HepG2 (cell line): ENCODE measurements around the gene ATAD3C. TPM values are rescaled to one million over a fixed set of nuclear protein-coding genes. Genes with fewer than 3 reads are reported as not detected.

ENCODE experiments used
- AGO2 ChIP-seq: fragments of 200-400 bp; formaldehyde crosslinking; optimal IDR thresholded peaks from 2 replicates; pipeline ENCODE3; 2017; ENCODE audit warnings: mild to moderate bottlenecking, low read depth, low read length, moderate library complexity
- ATF6 ChIP-seq: sonication (generic); formaldehyde crosslinking; conservative IDR thresholded peaks from 2 replicates; pipeline ENCODE4 v1.4.0; 2020; ENCODE audit warnings: missing genetic modification reagents
- BRD4 ChIP-seq: sonication (generic); formaldehyde crosslinking; IDR thresholded peaks from 2 replicates; pipeline ENCODE4 v1.4.0; 2020; ENCODE audit warnings: missing genetic modification reagents
- CSRNP2 ChIP-seq: sonication (generic); formaldehyde crosslinking; conservative IDR thresholded peaks from 2 replicates; pipeline ENCODE4 v1.8.0; 2022; ENCODE audit warnings: low read depth, missing genetic modification reagents
- GLI4 ChIP-seq: sonication (generic); formaldehyde crosslinking; IDR thresholded peaks from 2 replicates; pipeline ENCODE4 v1.5.1; 2020; ENCODE audit warnings: missing genetic modification reagents, mild to moderate bottlenecking, moderate library complexity, borderline replicate concordance
- HINFP ChIP-seq: sonication (generic); formaldehyde crosslinking; IDR thresholded peaks from 2 replicates; pipeline ENCODE4 v1.4.0; 2020; ENCODE audit warnings: low read depth, mild to moderate bottlenecking, missing genetic modification reagents
- MBNL3 ChIP-seq: fragments of 250-450 bp; sonication (Bioruptor Pico); conservative IDR thresholded peaks from 2 replicates; pipeline ENCODE4 v1.8.0; 2022; ENCODE audit warnings: mild to moderate bottlenecking, inconsistent platforms
- PAX8 ChIP-seq: sonication (generic); formaldehyde crosslinking; IDR thresholded peaks from 2 replicates; pipeline ENCODE4 v1.8.0; 2022; ENCODE audit warnings: mild to moderate bottlenecking, missing genetic modification reagents, borderline replicate concordance
- RFXANK ChIP-seq: IDR thresholded peaks from 2 replicates; pipeline ENCODE4 v1.6.1; 2016
- SCMH1 ChIP-seq: sonication (generic); formaldehyde crosslinking; IDR thresholded peaks from 2 replicates; pipeline ENCODE4 v1.9.0; 2021; ENCODE audit warnings: missing genetic modification reagents, mild to moderate bottlenecking, borderline replicate concordance
- SNAPC2 ChIP-seq: sonication (generic); formaldehyde crosslinking; IDR thresholded peaks from 2 replicates; pipeline ENCODE4 v1.8.1; 2022; ENCODE audit warnings: mild to moderate bottlenecking, missing genetic modification reagents
- THAP11 ChIP-seq: IDR thresholded peaks from 2 replicates; pipeline ENCODE4 v1.6.1; 2016; ENCODE audit warnings: missing biosample characterization, missing genetic modification reagents
- ZMAT3 ChIP-seq: sonication (generic); formaldehyde crosslinking; conservative IDR thresholded peaks from 2 replicates; pipeline ENCODE4 v1.7.0; 2021; ENCODE audit warnings: missing genetic modification reagents
- ZNF121 ChIP-seq: sonication (generic); formaldehyde crosslinking; IDR thresholded peaks from 2 replicates; pipeline ENCODE4 v1.5.0; 2020; ENCODE audit warnings: mild to moderate bottlenecking, missing genetic modification reagents
- ZNF337 ChIP-seq: sonication (generic); formaldehyde crosslinking; IDR thresholded peaks from 2 replicates; pipeline ENCODE4 v1.5.1; 2020; ENCODE audit warnings: missing genetic modification reagents, low read depth, mild to moderate bottlenecking, borderline replicate concordance
- ZNF383 ChIP-seq: sonication (generic); formaldehyde crosslinking; IDR thresholded peaks from 2 replicates; pipeline ENCODE4 v1.4.0; 2020; ENCODE audit warnings: missing genetic modification reagents, mild to moderate bottlenecking, borderline replicate concordance
- ZNF646 ChIP-seq: sonication (generic); formaldehyde crosslinking; IDR thresholded peaks from 2 replicates; pipeline ENCODE4 v1.9.0; 2021; ENCODE audit warnings: mild to moderate bottlenecking, missing genetic modification reagents
- polyA plus RNA-seq, 8 experiments: library from polyadenylated mRNA; depleted of rRNA in 3 of 8; stranded (reverse) in 7 of 8; unstranded in 1 of 8; fragments of >200 nt; fragmentation: Illumina TruSeq in 4 of 8; extraction: Trizol in 4 of 8; gene quantifications; 2 replicates each; pipeline versions ENCODE4 v1.2.1 to v1.2.3, GENCODE V29; 2011 to 2016; ENCODE audit warnings: low read depth in 4 of 8, missing spikeins in 1 of 8, mixed read lengths in 1 of 8; ENCODE audit not compliant: insufficient read depth in 1 of 8
- total RNA-seq, 5 experiments: library from RNA; depleted of rRNA; stranded (reverse); fragments of >200 nt; fragmentation: Illumina TruSeq; extraction: Trizol; gene quantifications; 2 replicates each; pipeline ENCODE4 v1.2.3, GENCODE V29; 2016; ENCODE audit warnings: low read depth in 1 of 5

ATAD3C gene
- total and polyA plus RNA-seq, 2 of the 13 experiments (the other 11 are each of a cell fraction or from before 2014, with no cell fraction given) = 2.4 to 3.2 TPM

- TF ChIP-seq ZNF646 (CRISPR knock-in tag) = no peak
- TF ChIP-seq HINFP = no peak
- TF ChIP-seq ZNF383 (CRISPR knock-in tag) = no peak
- peak; percentile 99 for TF ChIP-seq AGO2
- no peak for TF ChIP-seq GLI4 (CRISPR knock-in tag)
- 0 out of 2 replicates have a peak, but pooled peaks have one; percentile 45 for TF ChIP-seq ZMAT3 (CRISPR knock-in tag)
- no peak for TF ChIP-seq RFXANK (CRISPR knock-in tag)
- TF ChIP-seq PAX8 (CRISPR knock-in tag) = no peak; the same call in 1 of the 2 replicates
- TF ChIP-seq ATF6 = no peak
- TF ChIP-seq SNAPC2 (CRISPR knock-in tag) = no peak
- no peak for TF ChIP-seq BRD4
- TF ChIP-seq THAP11 (CRISPR knock-in tag) = peak; percentile 60; the same call in 1 of the 2 replicates
- no peak for TF ChIP-seq ZNF337 (CRISPR knock-in tag)
- no peak for TF ChIP-seq MBNL3 (CRISPR knock-in tag)
- no peak for TF ChIP-seq CSRNP2 (CRISPR knock-in tag)
- no peak for TF ChIP-seq SCMH1 (CRISPR knock-in tag)
- TF ChIP-seq ZNF121 (CRISPR knock-in tag) = no peak
Measured at GRCh38 chr1:1441002-1441888, 8.2 kb upstream of the ATAD3C start (continued).
